Measurements from ENCODE around the gene GPD1.
"Not testable (repeated sequence)": the region's sequence is repeated elsewhere in the genome, so short reads cannot be mapped to it uniquely, and the experiment has no call there.

Gene GPD1

GRCh38 chr12:50074936-50075807 lies 28.6 kb upstream of the GPD1 start:
- peak; percentile 93 for DNase-seq

GRCh38 chr12:50075808-50076170 lies 28.0 kb upstream of the GPD1 start:
- DNase-seq, result no peak

- DNase-seq, result no peak
Measured at GRCh38 chr12:50077099-50077498, 26.7 kb upstream of the GPD1 start.

- no peak for DNase-seq
Measured at GRCh38 chr12:50078281-50078680, 25.5 kb upstream of the GPD1 start.

GRCh38 chr12:50079771-50080170 lies 24.0 kb upstream of the GPD1 start:
- no peak for DNase-seq

GRCh38 chr12:50081096-50081808 lies 22.6 kb upstream of the GPD1 start:
- DNase-seq, result no peak

GRCh38 chr12:50082644-50083043 lies 21.2 kb upstream of the GPD1 start:
- no peak for DNase-seq

GRCh38 chr12:50083301-50083700 lies 20.5 kb upstream of the GPD1 start:
- DNase-seq, result no peak

- DNase-seq, result not testable (repeated sequence)
Measured at GRCh38 chr12:50084409-50084774, 19.4 kb upstream of the GPD1 start.

- DNase-seq, result peak; percentile 95
Measured at GRCh38 chr12:50084775-50085614, 18.8 kb upstream of the GPD1 start, which contains the start of gene SMARCD1. SMARCD1 (plus strand) TSS chr12:50085342; CDS start chr12:50085370, 28 bp downstream.

- DNase-seq, result no peak
Measured at GRCh38 chr12:50085615-50086072, 18.2 kb upstream of the GPD1 start.

- no peak for DNase-seq
Measured at GRCh38 chr12:50086148-50086547, 17.7 kb upstream of the GPD1 start.

- no peak for DNase-seq
Measured at GRCh38 chr12:50087151-50087550, 16.7 kb upstream of the GPD1 start.

GRCh38 chr12:50087995-50088394 lies 15.8 kb upstream of the GPD1 start:
- DNase-seq, result no peak

- DNase-seq, result peak; percentile 79
Measured at GRCh38 chr12:50088577-50089335, 15.1 kb upstream of the GPD1 start.

- no peak for DNase-seq
Measured at GRCh38 chr12:50089730-50090129, 14.1 kb upstream of the GPD1 start.

- DNase-seq, result no peak
Measured at GRCh38 chr12:50090391-50090790, 13.4 kb upstream of the GPD1 start.

GRCh38 chr12:50097952-50098351 lies 5.9 kb upstream of the GPD1 start:
- no peak for DNase-seq

- DNase-seq, result no peak
Measured at GRCh38 chr12:50099302-50100008, 4.4 kb upstream of the GPD1 start.

GRCh38 chr12:50100561-50100960 lies 3.2 kb upstream of the GPD1 start:
- DNase-seq, result no peak

- DNase-seq, result no peak
Measured at GRCh38 chr12:50101663-50102062, 2.1 kb upstream of the GPD1 start.

- no peak for DNase-seq
Measured at GRCh38 chr12:50102131-50102531, 1.7 kb upstream of the GPD1 start.

Measured in activated effector memory CD4-positive, alpha-beta T cell treated with anti-CD3 and anti-CD28 coated beads, Interleukin-2, amount 50 U/mL, for 16 hours (primary cell).